GM18502 (cell line): Measurements from ENCODE around the gene ACCS.

Experiments used
- ATAC-seq: cut with Tn5 transposase; IDR thresholded peaks from one replicate; pipeline ENCODE4 v1.9.1; 2021; ENCODE audit warnings: mild to moderate bottlenecking; ENCODE audit not compliant: unreplicated experiment, poor library complexity

Gene ACCS

GRCh38 chr11:44036811-44037657 is 29.0 kb upstream of the ACCS start:
- ATAC-seq, result peak; percentile 95

GRCh38 chr11:44037658-44037998 is 28.4 kb upstream of the ACCS start:
- ATAC-seq, result no peak

- ATAC-seq, result no peak
Observed at GRCh38 chr11:44043157-44043556, 22.9 kb upstream of the ACCS start.

- no peak for ATAC-seq
Observed at GRCh38 chr11:44046182-44046581, 19.9 kb upstream of the ACCS start.

- ATAC-seq, result no peak
Observed at GRCh38 chr11:44047298-44047697, 18.8 kb upstream of the ACCS start.

GRCh38 chr11:44047931-44048431 is 18.1 kb upstream of the ACCS start, which contains the start of gene ACCSL:
TSS of gene ACCSL (plus strand) at chr11:44047981. CDS start at chr11:44048037, 56 bp downstream.
- ATAC-seq, result no peak

- ATAC-seq, result no peak
Observed at GRCh38 chr11:44049832-44050231, 16.2 kb upstream of the ACCS start.

GRCh38 chr11:44051171-44051570 is 14.9 kb upstream of the ACCS start:
- ATAC-seq, result no peak

- ATAC-seq, result no peak
Observed at GRCh38 chr11:44057340-44057739, 8.7 kb upstream of the ACCS start.

GRCh38 chr11:44058275-44058674 is 7.8 kb upstream of the ACCS start:
- ATAC-seq, result no peak

GRCh38 chr11:44065161-44065661 is 859 bp upstream of the ACCS start:
- ATAC-seq, result no peak

GRCh38 chr11:44066732-44067141 is 667 bp downstream of the ACCS start:
- no peak for ATAC-seq

- no peak for ATAC-seq
Observed at GRCh38 chr11:44067266-44067665, 1.2 kb downstream of the ACCS start.

- no peak for ATAC-seq
Observed at GRCh38 chr11:44068180-44068579, 2.1 kb downstream of the ACCS start.

- no peak for ATAC-seq
Observed at GRCh38 chr11:44071157-44071556, 5.1 kb downstream of the ACCS start.

- no peak for ATAC-seq
Observed at GRCh38 chr11:44072757-44073658, 6.9 kb downstream of the ACCS start.

GRCh38 chr11:44078794-44079193 is 12.7 kb downstream of the ACCS start:
- ATAC-seq, result no peak

GRCh38 chr11:44079376-44079775 is 13.3 kb downstream of the ACCS start:
- no peak for ATAC-seq

- no peak for ATAC-seq
Observed at GRCh38 chr11:44080951-44081350, 14.9 kb downstream of the ACCS start.

- ATAC-seq, result no peak
Observed at GRCh38 chr11:44082645-44083044, 16.6 kb downstream of the ACCS start.

GRCh38 chr11:44083433-44083832 is 17.4 kb downstream of the ACCS start:
- no peak for ATAC-seq
